HEK293 (cell line): ENCODE results near the gene DGKB.

Experiments
- CTCF ChIA-PET: fragments of 350-600 bp; formaldehyde crosslinking; extraction: SDS; loops from one replicate; lab custom pipeline; 2021; ENCODE audit warnings: antibody characterized with exemption; lab: Yijun Ruan, JAX
- POLR2A ChIA-PET: fragments of 300-600 bp; formaldehyde crosslinking; extraction: SDS; loops from one replicate; lab custom pipeline; 2020; ENCODE audit warnings: antibody characterized with exemption, inconsistent platforms; lab: Yijun Ruan, JAX
- H3K27ac ChIP-seq: fragments of 200-500 bp; sonication (Bioruptor generic); 2 replicates; pipeline ENCODE4 v1.5.1; 2014; ENCODE audit warnings: low read depth, low read length, control low read depth, inconsistent platforms; ENCODE audit errors: extremely low read depth
- H3K36me3 ChIP-seq, 2 experiments: fragments of 200-500 bp in 1 of 2; sonication (Bioruptor generic) in 1 of 2; 1 replicate in 1 of 2; 2 replicates in 1 of 2; pipeline ENCODE4 v1.5.1; 2014 to 2017; ENCODE audit warnings: inconsistent platforms in 2 of 2, low read length in 2 of 2; ENCODE audit not compliant: control insufficient read depth in 2 of 2, insufficient read depth in 1 of 2
- H3K4me1 ChIP-seq: fragments of 200-500 bp; sonication (Bioruptor generic); 2 replicates; pipeline ENCODE4 v1.5.1; 2014; ENCODE audit warnings: mild to moderate bottlenecking, low read length, inconsistent platforms; ENCODE audit not compliant: control insufficient read depth, insufficient read depth
- H3K4me3 ChIP-seq: 2 replicates; pipeline ENCODE4 v1.5.1; 2011; ENCODE audit warnings: low read depth, mild to moderate bottlenecking, control low read depth, low read length, moderate library complexity
- H3K9me3 ChIP-seq: fragments of 200-500 bp; sonication (Bioruptor generic); 2 replicates; pipeline ENCODE4 v1.5.1; 2014; ENCODE audit warnings: low read depth, low read length, inconsistent platforms; ENCODE audit not compliant: control insufficient read depth, insufficient read depth
- BCL11A ChIP-seq: fragments of 450-650 bp; formaldehyde crosslinking; IDR thresholded peaks from 2 replicates; pipeline ENCODE4 v1.5.1; 2016; ENCODE audit warnings: low read depth, missing biosample characterization, missing genetic modification characterization
- BCL11B ChIP-seq: fragments of 450-650 bp; formaldehyde crosslinking; IDR thresholded peaks from 2 replicates; pipeline ENCODE4 v1.5.1; 2016; ENCODE audit warnings: low read depth, missing biosample characterization, missing genetic modification characterization
- HIC1 ChIP-seq: fragments of 450-650 bp; formaldehyde crosslinking; IDR thresholded peaks from 2 replicates; pipeline ENCODE4 v1.5.1; 2016; ENCODE audit warnings: missing biosample characterization, missing genetic modification characterization
- HOXA7 ChIP-seq: sonication (generic); formaldehyde crosslinking; IDR thresholded peaks from 2 replicates; pipeline ENCODE4 v1.8.1; 2022; ENCODE audit warnings: missing genetic modification reagents, borderline replicate concordance
- KLF17 ChIP-seq: fragments of 450-650 bp; formaldehyde crosslinking; IDR thresholded peaks from 2 replicates; pipeline ENCODE4 v1.5.1; 2016; ENCODE audit warnings: missing biosample characterization, missing genetic modification characterization
- MYNN ChIP-seq: fragments of 450-650 bp; formaldehyde crosslinking; IDR thresholded peaks from 2 replicates; pipeline ENCODE4 v1.5.1; 2016; ENCODE audit warnings: missing biosample characterization, missing genetic modification characterization, borderline replicate concordance
- OSR2 ChIP-seq: fragments of 450-650 bp; formaldehyde crosslinking; IDR thresholded peaks from 2 replicates; pipeline ENCODE4 v1.5.1; 2016; ENCODE audit warnings: missing biosample characterization, missing genetic modification characterization
- PATZ1 ChIP-seq: fragments of 450-650 bp; formaldehyde crosslinking; IDR thresholded peaks from 2 replicates; pipeline ENCODE4 v1.5.1; 2016; ENCODE audit warnings: missing biosample characterization, missing genetic modification characterization
- ZFP3 ChIP-seq: fragments of 450-650 bp; formaldehyde crosslinking; IDR thresholded peaks from 2 replicates; pipeline ENCODE4 v1.5.1; 2016; ENCODE audit warnings: low read depth, missing biosample characterization, missing genetic modification characterization
- ZNF19 ChIP-seq: fragments of 450-650 bp; formaldehyde crosslinking; IDR thresholded peaks from 2 replicates; pipeline ENCODE4; 2016; ENCODE audit warnings: missing biosample characterization, missing genetic modification characterization, low read depth
- ZNF302 ChIP-seq: fragments of 450-650 bp; formaldehyde crosslinking; IDR thresholded peaks from 2 replicates; pipeline ENCODE4 v1.5.1; 2016; ENCODE audit warnings: missing biosample characterization, missing genetic modification characterization, low read depth
- ZNF391 ChIP-seq: fragments of 450-650 bp; formaldehyde crosslinking; IDR thresholded peaks from 2 replicates; pipeline ENCODE4 v1.5.1; 2016; ENCODE audit warnings: low read depth, missing biosample characterization, missing genetic modification characterization, borderline replicate concordance
- ZNF404 ChIP-seq: fragments of 450-650 bp; formaldehyde crosslinking; IDR thresholded peaks from 2 replicates; pipeline ENCODE4 v1.5.1; 2017; ENCODE audit warnings: missing biosample characterization, missing genetic modification characterization
- ZNF48 ChIP-seq: fragments of 450-650 bp; formaldehyde crosslinking; IDR thresholded peaks from 2 replicates; pipeline ENCODE4 v1.5.1; 2016; ENCODE audit warnings: missing biosample characterization, missing genetic modification characterization
- ZNF585B ChIP-seq: fragments of 450-650 bp; formaldehyde crosslinking; IDR thresholded peaks from 2 replicates; pipeline ENCODE4 v1.5.1; 2016; ENCODE audit warnings: missing biosample characterization, missing genetic modification characterization
- ZNF654 ChIP-seq: fragments of 450-650 bp; formaldehyde crosslinking; IDR thresholded peaks from 2 replicates; pipeline ENCODE4 v1.5.1; 2016; ENCODE audit warnings: low read depth, missing biosample characterization, missing genetic modification characterization
- ZNF677 ChIP-seq: fragments of 450-650 bp; IDR thresholded peaks from 2 replicates; pipeline ENCODE4 v1.5.0; 2018; ENCODE audit warnings: missing biosample characterization, mild to moderate bottlenecking, missing genetic modification characterization, moderate library complexity
- ZNF692 ChIP-seq: fragments of 450-650 bp; formaldehyde crosslinking; IDR thresholded peaks from 2 replicates; pipeline ENCODE4 v1.5.1; 2016; ENCODE audit warnings: missing biosample characterization, missing genetic modification characterization
- ZNF777 ChIP-seq: fragments of 450-650 bp; formaldehyde crosslinking; IDR thresholded peaks from 2 replicates; pipeline ENCODE4 v1.5.1; 2017; ENCODE audit warnings: missing biosample characterization, missing genetic modification characterization, borderline replicate concordance
- ZNF843 ChIP-seq: fragments of 450-650 bp; formaldehyde crosslinking; IDR thresholded peaks from 2 replicates; pipeline ENCODE4 v1.5.1; 2016; ENCODE audit warnings: missing biosample characterization, missing genetic modification characterization
- TF ChIP-seq, protein P1 (sequence below): fragments of 450-650 bp; formaldehyde crosslinking; IDR thresholded peaks from 2 replicates; pipeline ENCODE4 v1.5.1; 2017; ENCODE audit warnings: missing biosample characterization, mild to moderate bottlenecking, missing genetic modification characterization, moderate library complexity
- TF ChIP-seq, protein P2 (sequence below): fragments of 450-650 bp; formaldehyde crosslinking; IDR thresholded peaks from 2 replicates; pipeline ENCODE4 v1.5.1; 2016; ENCODE audit warnings: missing biosample characterization, missing genetic modification characterization

The DGKB gene

GRCh38 chr7:14430926-14431325, 471.6 kb downstream of the DGKB start:
- TF ChIP-seq ZNF19 (tag by site-specific recombination): no peak
- no peak for TF ChIP-seq BCL11A (tag by site-specific recombination)
- no peak for TF ChIP-seq HIC1 (tag by site-specific recombination)
- no peak for TF ChIP-seq ZNF404 (tag by site-specific recombination)
- no peak for TF ChIP-seq ZNF585B (tag by site-specific recombination)
- TF ChIP-seq ZNF777 (tag by site-specific recombination): no peak
- H3K36me3 ChIP-seq: no peaks in the 10 kb centered on the region
- ChIA-PET CTCF (no interaction called here), POLR2A (no interaction called here)
- H3K4me3 ChIP-seq: no peak overlapping the region
- no peak overlapping the region for H3K27ac ChIP-seq
- no peaks in the 10 kb centered on the region for H3K4me1 ChIP-seq
- H3K9me3 ChIP-seq: no peaks in the 10 kb centered on the region

- TF ChIP-seq OSR2 (tag by site-specific recombination) (no peak), ZNF843 (tag by site-specific recombination) (no peak), ZNF48 (tag by site-specific recombination) (no peak), ZNF654 (tag by site-specific recombination) (no peak), ZNF391 (tag by site-specific recombination) (no peak), HOXA7 (CRISPR knock-in tag) (no peak), BCL11B (tag by site-specific recombination) (no peak), ZFP3 (tag by site-specific recombination) (no peak), ZNF677 (tag by site-specific recombination) (no peak), MYNN (tag by site-specific recombination) (no peak), ZNF692 (tag by site-specific recombination) (no peak), PATZ1 (tag by site-specific recombination) (no peak), KLF17 (tag by site-specific recombination) (no peak), ZNF302 (tag by site-specific recombination) (no peak)
- TF ChIP-seq, protein P1, sequence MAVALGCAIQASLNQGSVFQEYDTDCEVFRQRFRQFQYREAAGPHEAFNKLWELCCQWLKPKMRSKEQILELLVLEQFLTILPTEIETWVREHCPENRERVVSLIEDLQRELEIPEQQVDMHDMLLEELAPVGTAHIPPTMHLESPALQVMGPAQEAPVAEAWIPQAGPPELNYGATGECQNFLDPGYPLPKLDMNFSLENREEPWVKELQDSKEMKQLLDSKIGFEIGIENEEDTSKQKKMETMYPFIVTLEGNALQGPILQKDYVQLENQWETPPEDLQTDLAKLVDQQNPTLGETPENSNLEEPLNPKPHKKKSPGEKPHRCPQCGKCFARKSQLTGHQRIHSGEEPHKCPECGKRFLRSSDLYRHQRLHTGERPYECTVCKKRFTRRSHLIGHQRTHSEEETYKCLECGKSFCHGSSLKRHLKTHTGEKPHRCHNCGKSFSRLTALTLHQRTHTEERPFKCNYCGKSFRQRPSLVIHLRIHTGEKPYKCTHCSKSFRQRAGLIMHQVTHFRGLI (tag by site-specific recombination): no peak
- TF ChIP-seq, protein P2, sequence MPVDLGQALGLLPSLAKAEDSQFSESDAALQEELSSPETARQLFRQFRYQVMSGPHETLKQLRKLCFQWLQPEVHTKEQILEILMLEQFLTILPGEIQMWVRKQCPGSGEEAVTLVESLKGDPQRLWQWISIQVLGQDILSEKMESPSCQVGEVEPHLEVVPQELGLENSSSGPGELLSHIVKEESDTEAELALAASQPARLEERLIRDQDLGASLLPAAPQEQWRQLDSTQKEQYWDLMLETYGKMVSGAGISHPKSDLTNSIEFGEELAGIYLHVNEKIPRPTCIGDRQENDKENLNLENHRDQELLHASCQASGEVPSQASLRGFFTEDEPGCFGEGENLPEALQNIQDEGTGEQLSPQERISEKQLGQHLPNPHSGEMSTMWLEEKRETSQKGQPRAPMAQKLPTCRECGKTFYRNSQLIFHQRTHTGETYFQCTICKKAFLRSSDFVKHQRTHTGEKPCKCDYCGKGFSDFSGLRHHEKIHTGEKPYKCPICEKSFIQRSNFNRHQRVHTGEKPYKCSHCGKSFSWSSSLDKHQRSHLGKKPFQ (tag by site-specific recombination): no peak
- TF ChIP-seq, all 188 proteins: peak for 0
- Histone ChIP-seq H3K9me3 (no peaks in the 10 kb centered on the region), H3K4me1 (no peaks in the 10 kb centered on the region), H3K27ac (no peak overlapping the region), H3K36me3 (no peaks in the 10 kb centered on the region), H3K4me3 (no peak overlapping the region)
- ChIA-PET POLR2A (no interaction called here), CTCF (no interaction called here)
Measured at GRCh38 chr7:14425559-14425958, 477.0 kb downstream of the DGKB start.
